ENCODE measurements around the gene SNX20. TPM values are rescaled to one million over a fixed set of nuclear protein-coding genes. Genes with fewer than 3 reads are reported as not detected.

SNX20 gene
- total RNA-seq, 1 experiment from 2014 or later: 0.10 TPM

- Histone ChIP-seq H3K27me3 (ENCODE audit: control insufficient read depth, insufficient read depth, low read length) (no peaks in the 10 kb centered on the region), H3K36me3 (ENCODE audit: control insufficient read depth, insufficient read depth, low read length) (no peaks in the 10 kb centered on the region), H3K4me3 (ENCODE audit: low read depth in 2 of 2, low read length in 2 of 2) (no peak overlapping the region), H3K9me3 (ENCODE audit: control insufficient read depth, insufficient read depth, low read depth, low read length) (no peaks in the 10 kb centered on the region), H3K4me1 (ENCODE audit: control insufficient read depth, insufficient read depth, low read length) (no peaks in the 10 kb centered on the region), H3K27ac (ENCODE audit: low read length) (no peak overlapping the region)
- intact Hi-C loops (cut with micrococcal nuclease; ENCODE audit: unreplicated experiment) (no loop called here), in situ Hi-C loops (cut with HindIII; ENCODE audit: low pct_unique_long_range_greater_than_20kb, low sequenced_read_pairs) (no loop called here)
- POLR2A ChIA-PET: no interaction called here
- no TSS peak for BruUV-seq (replicated peaks)
- no peak for DNase-seq (ENCODE audit: low read depth, low spot score)
- CTCF ChIA-PET: no interaction called here
- no peak for TF ChIP-seq SIN3A (IDR thresholded peaks at IDR 0.05; ENCODE audit: borderline replicate concordance, insufficient read depth, low read depth, low read length)
- no peak for TF ChIP-seq TCF7L2 (IDR thresholded peaks at IDR 0.05; ENCODE audit: low read depth, low read length)
- no peak for TF ChIP-seq CTCF (IDR thresholded peaks at IDR 0.05)
- TF ChIP-seq, protein P1, sequence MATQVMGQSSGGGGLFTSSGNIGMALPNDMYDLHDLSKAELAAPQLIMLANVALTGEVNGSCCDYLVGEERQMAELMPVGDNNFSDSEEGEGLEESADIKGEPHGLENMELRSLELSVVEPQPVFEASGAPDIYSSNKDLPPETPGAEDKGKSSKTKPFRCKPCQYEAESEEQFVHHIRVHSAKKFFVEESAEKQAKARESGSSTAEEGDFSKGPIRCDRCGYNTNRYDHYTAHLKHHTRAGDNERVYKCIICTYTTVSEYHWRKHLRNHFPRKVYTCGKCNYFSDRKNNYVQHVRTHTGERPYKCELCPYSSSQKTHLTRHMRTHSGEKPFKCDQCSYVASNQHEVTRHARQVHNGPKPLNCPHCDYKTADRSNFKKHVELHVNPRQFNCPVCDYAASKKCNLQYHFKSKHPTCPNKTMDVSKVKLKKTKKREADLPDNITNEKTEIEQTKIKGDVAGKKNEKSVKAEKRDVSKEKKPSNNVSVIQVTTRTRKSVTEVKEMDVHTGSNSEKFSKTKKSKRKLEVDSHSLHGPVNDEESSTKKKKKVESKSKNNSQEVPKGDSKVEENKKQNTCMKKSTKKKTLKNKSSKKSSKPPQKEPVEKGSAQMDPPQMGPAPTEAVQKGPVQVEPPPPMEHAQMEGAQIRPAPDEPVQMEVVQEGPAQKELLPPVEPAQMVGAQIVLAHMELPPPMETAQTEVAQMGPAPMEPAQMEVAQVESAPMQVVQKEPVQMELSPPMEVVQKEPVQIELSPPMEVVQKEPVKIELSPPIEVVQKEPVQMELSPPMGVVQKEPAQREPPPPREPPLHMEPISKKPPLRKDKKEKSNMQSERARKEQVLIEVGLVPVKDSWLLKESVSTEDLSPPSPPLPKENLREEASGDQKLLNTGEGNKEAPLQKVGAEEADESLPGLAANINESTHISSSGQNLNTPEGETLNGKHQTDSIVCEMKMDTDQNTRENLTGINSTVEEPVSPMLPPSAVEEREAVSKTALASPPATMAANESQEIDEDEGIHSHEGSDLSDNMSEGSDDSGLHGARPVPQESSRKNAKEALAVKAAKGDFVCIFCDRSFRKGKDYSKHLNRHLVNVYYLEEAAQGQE (IDR thresholded peaks at IDR 0.05; ENCODE audit: insufficient read depth in 1 of 2, low read depth in 2 of 2, low read length in 1 of 2): no peak
- no peak for TF ChIP-seq POLR2AphosphoS5 (IDR thresholded peaks at IDR 0.05; ENCODE audit: low read depth, low read length)
- ATAC-seq: no peak
Measured at GRCh38 chr16:50634090-50634489, 47.0 kb downstream of the SNX20 start.

DNA sequence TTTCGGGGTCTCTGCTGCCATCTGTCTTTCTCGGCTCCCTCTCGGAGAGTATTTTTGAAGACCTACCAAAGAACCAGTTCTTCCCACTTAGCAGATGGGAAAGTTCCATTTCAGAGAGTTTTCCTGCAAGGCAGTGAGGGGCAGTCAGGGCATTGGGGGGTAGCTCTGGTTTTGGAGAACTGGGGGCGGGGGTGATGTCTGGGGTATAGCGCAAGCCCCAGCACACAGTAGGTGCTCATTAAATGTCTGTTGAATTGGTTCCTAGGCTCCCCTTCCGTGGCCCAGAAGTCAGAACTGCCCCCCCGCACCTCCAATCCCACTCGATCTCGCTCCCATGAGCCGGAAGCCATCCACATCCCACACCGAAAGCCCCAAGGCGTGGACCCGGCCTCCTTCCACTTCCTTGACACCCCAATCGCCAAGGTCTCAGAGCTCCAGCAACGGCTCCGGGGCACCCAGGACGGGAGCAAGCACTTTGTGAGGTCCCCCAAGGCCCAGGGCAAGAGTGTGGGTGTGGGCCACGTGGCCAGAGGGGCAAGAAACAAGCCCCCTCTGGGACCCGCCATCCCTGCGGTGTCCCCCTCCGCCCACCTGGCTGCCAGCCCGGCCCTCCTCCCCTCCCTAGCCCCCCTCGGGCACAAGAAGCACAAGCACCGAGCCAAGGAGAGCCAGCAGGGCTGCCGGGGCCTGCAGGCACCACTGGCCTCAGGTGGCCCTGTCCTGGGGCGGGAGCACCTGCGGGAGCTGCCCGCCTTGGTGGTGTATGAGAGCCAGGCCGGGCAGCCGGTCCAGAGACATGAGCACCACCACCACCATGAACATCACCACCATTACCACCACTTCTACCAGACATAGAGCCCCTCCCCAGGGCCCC, 47.9 kb downstream of the SNX20 start:
- no peak for TF ChIP-seq CTCF (IDR thresholded peaks at IDR 0.05)
- TF ChIP-seq SIN3A (IDR thresholded peaks at IDR 0.05; ENCODE audit: borderline replicate concordance, insufficient read depth, low read depth, low read length): no peak
- no peak for TF ChIP-seq TCF7L2 (IDR thresholded peaks at IDR 0.05; ENCODE audit: low read depth, low read length)
- no peak for TF ChIP-seq POLR2AphosphoS5 (IDR thresholded peaks at IDR 0.05; ENCODE audit: low read depth, low read length)
- TF ChIP-seq, protein P1 (IDR thresholded peaks at IDR 0.05; ENCODE audit: insufficient read depth in 1 of 2, low read depth in 2 of 2, low read length in 1 of 2): no peak
- ChIA-PET POLR2A (no interaction called here), CTCF (no interaction called here)
- no TSS peak for BruUV-seq (replicated peaks)
- in situ Hi-C loops (cut with HindIII; ENCODE audit: low pct_unique_long_range_greater_than_20kb, low sequenced_read_pairs) (no loop called here), intact Hi-C loops (cut with micrococcal nuclease; ENCODE audit: unreplicated experiment) (no loop called here)
- DNase-seq (ENCODE audit: low read depth, low spot score) (no peak), ATAC-seq (no peak)
- no peaks in the 10 kb centered on the region for H3K4me1 ChIP-seq (ENCODE audit: control insufficient read depth, insufficient read depth, low read length)
- H3K36me3 ChIP-seq (ENCODE audit: control insufficient read depth, insufficient read depth, low read length): no peaks in the 10 kb centered on the region
- no peak overlapping the region for H3K27ac ChIP-seq (ENCODE audit: low read length)
- no peaks in the 10 kb centered on the region for H3K27me3 ChIP-seq (ENCODE audit: control insufficient read depth, insufficient read depth, low read length)
- no peak overlapping the region for H3K4me3 ChIP-seq (ENCODE audit: low read depth in 2 of 2, low read length in 2 of 2)
- H3K9me3 ChIP-seq (ENCODE audit: control insufficient read depth, insufficient read depth, low read depth, low read length): no peaks in the 10 kb centered on the region
